H1 (cell line): Measurements from ENCODE around the gene AP3M1. TPM values are rescaled to one million over a fixed set of nuclear protein-coding genes. Genes with fewer than 3 reads are reported as not detected.

Experiments used
- CTCF ChIA-PET: fragments of 300-600 bp; sonication (Branson Sonifier 250); formaldehyde crosslinking; loops from one replicate; lab custom pipeline; 2021; ENCODE audit not compliant: partially characterized antibody; lab: Charles Lee
- POLR2A ChIA-PET: fragments of 300-600 bp; sonication (Branson Sonifier 250); formaldehyde crosslinking; loops from one replicate; lab custom pipeline; 2021; ENCODE audit warnings: inconsistent platforms; ENCODE audit not compliant: partially characterized antibody; lab: Charles Lee
- DNase-seq, 2 experiments: peaks; one replicate each; pipeline versions ENCODE4 v3.0.0 to v3.0.0-alpha.2; 2010 to 2022; ENCODE audit warnings: low spot score in 2 of 2, low read depth in 1 of 2, mixed read lengths in 1 of 2
- FAIRE-seq: peaks from 2 replicates; lab custom pipeline; 2011; peaks lifted over from hg19 to GRCh38; lab: Jason Lieb, UNC
- H2AFZ ChIP-seq: 2 replicates; pipeline ENCODE4 v1.8.1; 2012; ENCODE audit warnings: low read length, inconsistent platforms
- H2AK5ac ChIP-seq: 2 replicates; pipeline ENCODE4 v1.6.1; 2013; ENCODE audit warnings: low read depth, low read length
- H2BK120ac ChIP-seq: replicated peaks from 2 replicates; pipeline ENCODE3; 2013; ENCODE audit warnings: low read depth, low read length, inconsistent platforms
- H2BK12ac ChIP-seq: 2 replicates; pipeline ENCODE4 v1.6.1; 2013; ENCODE audit warnings: low read depth, low read length
- H2BK15ac ChIP-seq: 2 replicates; pipeline ENCODE4 v1.6.1; 2013; ENCODE audit warnings: low read length
- H2BK20ac ChIP-seq: 2 replicates; pipeline ENCODE4 v1.6.1; 2013; ENCODE audit warnings: low read length
- H2BK5ac ChIP-seq: 2 replicates; pipeline ENCODE4 v1.6.1; 2013; ENCODE audit warnings: low read depth, low read length
- H3K14ac ChIP-seq: 2 replicates; pipeline ENCODE4 v1.6.1; 2013; ENCODE audit warnings: inconsistent platforms; ENCODE audit not compliant: insufficient read length
- H3K18ac ChIP-seq: 2 replicates; pipeline ENCODE4 v1.6.1; 2013; ENCODE audit warnings: low read length; ENCODE audit errors: extremely low read depth
- H3K23ac ChIP-seq: 2 replicates; pipeline ENCODE4 v1.6.1; 2013; ENCODE audit warnings: inconsistent platforms; ENCODE audit not compliant: insufficient read length
- H3K23me2 ChIP-seq: 2 replicates; pipeline ENCODE4 v1.6.1; 2013; ENCODE audit warnings: low read depth, low read length
- H3K27ac ChIP-seq: 2 replicates; pipeline ENCODE4 v1.6.1; 2011; ENCODE audit warnings: low read depth, low read length, inconsistent platforms
- H3K27me3 ChIP-seq, 4 experiments: replicated peaks in 1 of 4; 1 replicate in 1 of 4; 2 replicates in 3 of 4; pipeline versions ENCODE4 v1.6.1 to v1.8.1; 2011 to 2013; ENCODE audit warnings: low read length in 3 of 4, mild to moderate bottlenecking in 3 of 4, inconsistent platforms in 2 of 4, mixed read lengths in 2 of 4, moderate library complexity in 1 of 4; ENCODE audit not compliant: control insufficient read depth in 3 of 4, insufficient read depth in 3 of 4; ENCODE audit errors: extremely low read depth in 1 of 4
- H3K36me3 ChIP-seq, 4 experiments: 2 replicates each; pipeline versions ENCODE4 v1.6.1 to v1.8.1; 2011 to 2013; ENCODE audit warnings: mild to moderate bottlenecking in 4 of 4, low read length in 3 of 4, moderate library complexity in 2 of 4, control low read depth in 1 of 4, inconsistent platforms in 1 of 4; ENCODE audit not compliant: insufficient read depth in 4 of 4, control insufficient read depth in 2 of 4
- H3K4ac ChIP-seq: replicated peaks from 2 replicates; pipeline ENCODE3; 2013; ENCODE audit warnings: low read length, low read depth, mixed read lengths, inconsistent platforms; ENCODE audit not compliant: insufficient read length
- H3K4me1 ChIP-seq, 4 experiments: replicated peaks in 1 of 4; 1 replicate in 1 of 4; 2 replicates in 3 of 4; pipeline versions ENCODE4 v1.6.1 to v1.8.1; 2011 to 2013; ENCODE audit warnings: low read length in 3 of 4, inconsistent platforms in 2 of 4, mixed read lengths in 1 of 4; ENCODE audit not compliant: insufficient read depth in 4 of 4, control insufficient read depth in 3 of 4
- H3K4me2 ChIP-seq, 2 experiments: 2 replicates each; pipeline versions ENCODE4 v1.6.1 to v1.8.1; 2011 to 2013; ENCODE audit warnings: low read depth in 2 of 2, low read length in 2 of 2, control low read depth in 1 of 2, inconsistent platforms in 1 of 2, mild to moderate bottlenecking in 1 of 2; ENCODE audit not compliant: insufficient read depth in 1 of 2
- H3K4me3 ChIP-seq, 4 experiments: fragments of 200-600, 300-600 bp in 1 of 4; sonication (generic), shearing (Covaris generic), sonication (Bioruptor Twin) in 1 of 4; 2 replicates each; pipeline versions ENCODE4 v1.5.1 to v1.8.1; 2011 to 2016; ENCODE audit warnings: low read length in 4 of 4, low read depth in 3 of 4, control low read depth in 2 of 4, inconsistent platforms in 2 of 4, mild to moderate bottlenecking in 2 of 4, mixed read lengths in 1 of 4, moderate library complexity in 1 of 4; ENCODE audit not compliant: insufficient read depth in 2 of 4; ENCODE audit errors: extremely low read depth in 1 of 4
- H3K56ac ChIP-seq: replicated peaks from 2 replicates; pipeline ENCODE3; 2013; ENCODE audit warnings: low read depth, mild to moderate bottlenecking, mixed read lengths, low read length, inconsistent platforms; ENCODE audit not compliant: insufficient read length
- H3K79me1 ChIP-seq: 2 replicates; pipeline ENCODE4 v1.6.1; 2013; ENCODE audit warnings: low read depth, low read length, control low read depth
- H3K79me2 ChIP-seq, 2 experiments: 2 replicates each; pipeline versions ENCODE4 v1.6.1 to v1.8.1; 2012 to 2013; ENCODE audit warnings: low read length in 2 of 2, mild to moderate bottlenecking in 2 of 2, inconsistent platforms in 1 of 2; ENCODE audit not compliant: insufficient read depth in 2 of 2, control insufficient read depth in 1 of 2
- H3K9ac ChIP-seq, 4 experiments: replicated peaks in 1 of 4; 1 replicate in 1 of 4; 2 replicates in 3 of 4; pipeline versions ENCODE4 v1.6.1 to v1.8.1; 2011 to 2013; ENCODE audit warnings: low read depth in 3 of 4, low read length in 3 of 4, control low read depth in 2 of 4, mild to moderate bottlenecking in 2 of 4, moderate library complexity in 2 of 4, inconsistent platforms in 1 of 4; ENCODE audit errors: extremely low read depth in 1 of 4
- H3K9me3 ChIP-seq, 2 experiments: 2 replicates each; pipeline versions ENCODE4 v1.6.1 to v1.8.1; 2012 to 2013; ENCODE audit warnings: mild to moderate bottlenecking in 2 of 2, moderate library complexity in 2 of 2, control low read depth in 1 of 2, inconsistent platforms in 1 of 2, low read depth in 1 of 2, low read length in 1 of 2, mixed read lengths in 1 of 2; ENCODE audit not compliant: insufficient read depth in 2 of 2
- H4K20me1 ChIP-seq, 2 experiments: replicated peaks in 1 of 2; 2 replicates each; pipeline versions ENCODE3 to v1.8.1; 2011 to 2013; ENCODE audit warnings: inconsistent platforms in 2 of 2, low read length in 2 of 2, mild to moderate bottlenecking in 1 of 2; ENCODE audit not compliant: insufficient read depth in 2 of 2, control insufficient read depth in 1 of 2
- H4K5ac ChIP-seq: 2 replicates; pipeline ENCODE4 v1.6.1; 2013; ENCODE audit warnings: low read length, low read depth, mixed read lengths, inconsistent platforms; ENCODE audit not compliant: insufficient read length
- H4K8ac ChIP-seq: 2 replicates; pipeline ENCODE4 v1.8.0; 2013; ENCODE audit warnings: mild to moderate bottlenecking, moderate library complexity, low read length, inconsistent platforms; ENCODE audit not compliant: insufficient read depth; ENCODE audit errors: extremely low read depth
- H4K91ac ChIP-seq: replicated peaks from 2 replicates; pipeline ENCODE3; 2013; ENCODE audit warnings: low read length, mixed read lengths, inconsistent platforms; ENCODE audit not compliant: insufficient read length
- BACH1 ChIP-seq: IDR thresholded peaks from 2 replicates; pipeline ENCODE4 v1.6.1; 2012; ENCODE audit warnings: low read length, improper control_type of control experiment
- CREB1 ChIP-seq: IDR thresholded peaks from 2 replicates; pipeline ENCODE4 v1.6.1; 2012; ENCODE audit warnings: inconsistent platforms
- CTBP2 ChIP-seq: IDR thresholded peaks from 2 replicates; pipeline ENCODE4 v1.7.0; 2011; ENCODE audit warnings: borderline replicate concordance, mild to moderate bottlenecking, moderate library complexity, mixed read lengths, low read length; ENCODE audit not compliant: insufficient read depth, insufficient read length
- HDAC6 ChIP-seq: IDR thresholded peaks from one replicate; pipeline ENCODE4 v1.7.1; 2012; ENCODE audit warnings: low read depth, mild to moderate bottlenecking, inconsistent platforms, low read length, moderate library complexity
- NRF1 ChIP-seq: IDR thresholded peaks from 2 replicates; pipeline ENCODE4 v1.6.1; 2011; ENCODE audit warnings: mild to moderate bottlenecking, low read depth, low read length, improper control_type of control experiment
- SIX5 ChIP-seq: IDR thresholded peaks from 2 replicates; pipeline ENCODE4 v1.6.1; 2011; ENCODE audit warnings: mild to moderate bottlenecking, low read depth, low read length
- SRF ChIP-seq: IDR thresholded peaks from 2 replicates; pipeline ENCODE4 v1.6.1; 2011; ENCODE audit warnings: mild to moderate bottlenecking, low read depth, low read length, moderate library complexity
- YY1 ChIP-seq: IDR thresholded peaks from 2 replicates; pipeline ENCODE4 v1.6.1; 2011; ENCODE audit warnings: low read depth, mild to moderate bottlenecking, low read length
- WGBS, 2 experiments: shearing (Covaris generic) in 1 of 2; methylation state at CpG; one replicate each; pipeline versions ENCODE4 v1.1.6 to v1.1.7; 2013 to 2015; ENCODE audit warnings: low lambda C conversion rate in 2 of 2, mixed read lengths in 2 of 2, inconsistent platforms in 1 of 2, low coverage in 1 of 2, missing lambda C conversion rate in 1 of 2; ENCODE audit not compliant: insufficient replicate concordance in 2 of 2, insufficient coverage in 1 of 2, insufficient read length in 1 of 2; ENCODE audit errors: extremely low coverage in 1 of 2, missing lambda C conversion rate in 1 of 2; 5-methylcytosine and 5-hydroxymethylcytosine counted together
- polyA plus RNA-seq, 7 experiments: library from polyadenylated mRNA; depleted of rRNA in 3 of 7; stranded (reverse) in 5 of 7; unstranded in 2 of 7; fragments of >200 nt in 5 of 7; fragments of 200-250 nt in 2 of 7; gene quantifications; 1 replicate in 5 of 7; 2 replicates in 1 of 7; 4 replicates in 1 of 7; pipeline versions ENCODE4 v1.2.1 to v1.2.3, GENCODE V29; 2011 to 2013; ENCODE audit warnings: missing spikeins in 2 of 7, mixed read lengths in 2 of 7
- total RNA-seq: library from RNA; stranded (reverse); fragmentation: NEBNext Ultra II Directional; extraction: Animal tissue kit (Norgen Biotek cat#: 25700); gene quantifications from 2 replicates; pipeline ENCODE4 v1.2.1, GENCODE V29; 2021

AP3M1 gene
- total and polyA plus RNA-seq, 2 of the 8 experiments (the other 6 are each of a cell fraction or from before 2014, with no cell fraction given): 23.9 to 38.9 TPM

DNA sequence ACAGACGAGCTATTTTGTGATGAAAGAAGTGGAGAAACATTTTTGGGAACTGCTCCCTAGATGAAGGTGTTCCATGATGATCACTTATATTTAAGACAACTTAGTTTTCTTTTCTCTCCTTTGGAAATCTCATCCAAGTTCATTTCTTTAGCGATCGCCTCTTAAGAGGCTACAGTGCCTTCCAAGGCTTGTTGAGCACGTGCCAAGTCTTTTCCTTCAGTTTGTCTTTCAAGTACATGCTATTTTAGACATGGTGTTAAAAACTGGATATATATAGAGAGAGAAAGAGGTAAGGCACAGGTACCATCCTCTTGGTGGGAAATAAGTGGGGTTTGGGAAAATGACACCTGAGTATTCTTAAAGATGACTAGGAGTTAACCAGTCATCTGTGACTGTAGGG lies 3.0 kb upstream of the AP3M1 start:
- no peak for FAIRE-seq
- Histone ChIP-seq H3K18ac (no peak overlapping the region), H3K56ac (no peak overlapping the region), H4K20me1 (peaks cover 0 to 2% of the 10 kb centered on the region in 2 experiments), H2BK12ac (no peak overlapping the region), H3K79me1 (peaks cover 2% of the 10 kb centered on the region), H2BK5ac (no peak overlapping the region), H3K4me1 (peaks cover 0 to 2% (median under 1%) of the 10 kb centered on the region in 4 experiments; a peak in 3 of 7 replicates), H3K14ac (no peak overlapping the region), H3K36me3 (no peaks in the 10 kb centered on the region), H2AK5ac (no peak overlapping the region), H3K27me3 (no peaks in the 10 kb centered on the region), H2AFZ (no peak overlapping the region), H3K79me2 (peaks cover 3 to 78% of the 10 kb centered on the region in 2 experiments; a peak in 3 of 4 replicates), H2BK20ac (no peak overlapping the region), H2BK120ac (no peak overlapping the region), H4K91ac (no peak overlapping the region), H3K27ac (no peak overlapping the region), H3K9me3 (no peaks in the 10 kb centered on the region), H3K4me2 (peak overlapping the region; percentile 72 to 75; a peak in 1 of 4 replicates), H3K4ac (no peak overlapping the region), H3K23me2 (peaks cover 12% of the 10 kb centered on the region), H4K8ac (no peak overlapping the region), H2BK15ac (no peak overlapping the region; the same call in 1 of the 2 replicates), H3K4me3 (no peak overlapping the region), H3K23ac (no peak overlapping the region), H4K5ac (no peak overlapping the region), H3K9ac (no peak overlapping the region)
- ChIA-PET CTCF (interaction anchor here (1.1 to 2.2 kb wide), 8 partner anchors 9 to 62 kb away, joined by 3 to 7 read pairs (median 4); no protein-coding TSS in a partner anchor), POLR2A (interaction anchor here (2.3 kb wide), 1 partner anchor 23 kb away, joined by 8 read pairs; no protein-coding TSS in a partner anchor)
- no peak for DNase-seq
- TF ChIP-seq SIX5 (no peak), HDAC6 (no peak), NRF1 (no peak), BACH1 (no peak), SRF (no peak), YY1 (no peak), CTBP2 (no peak), CREB1 (no peak)
- 70% methylated on average over 4 of the region's 4 CpGs; no CpG with 5 or more reads in 1 of the 2 experiments for WGBS, 2 experiments
